Rectal smooth muscle tissue (tissue), 1 donor: Measurements from ENCODE around the gene HSD3B7.

ENCODE experiments used
- H3K27ac ChIP-seq: one replicate; pipeline ENCODE4 v1.7.0; 2013; ENCODE audit warnings: low read depth, low read length, inconsistent platforms
- H3K27me3 ChIP-seq: one replicate; pipeline ENCODE4 v1.7.0; 2013; ENCODE audit warnings: low read length; ENCODE audit not compliant: control insufficient read depth, insufficient read depth
- H3K36me3 ChIP-seq: one replicate; pipeline ENCODE4 v1.7.0; 2013; ENCODE audit warnings: low read length; ENCODE audit not compliant: control insufficient read depth, insufficient read depth
- H3K4me1 ChIP-seq: one replicate; pipeline ENCODE4 v1.7.0; 2013; ENCODE audit warnings: low read length; ENCODE audit not compliant: control insufficient read depth, insufficient read depth
- H3K4me3 ChIP-seq: one replicate; pipeline ENCODE4 v1.7.0; 2013; ENCODE audit warnings: low read length
- H3K9ac ChIP-seq: one replicate; pipeline ENCODE4 v1.7.0; 2013; ENCODE audit warnings: low read length

The HSD3B7 gene

GRCh38 chr16:30949650-30950515 is 35.1 kb upstream of the HSD3B7 start:
- Histone ChIP-seq H3K27ac (peak overlapping the region; percentile 84), H3K27me3 (no peaks in the 10 kb centered on the region), H3K4me3 (peak overlapping the region; percentile 84), H3K36me3 (peaks cover 2% of the 10 kb centered on the region), H3K9ac (peak overlapping the region; percentile 41), H3K4me1 (peaks cover 15% of the 10 kb centered on the region)

- Histone ChIP-seq H3K4me1 (peaks cover 15% of the 10 kb centered on the region), H3K9ac (no peak overlapping the region)
Measured at GRCh38 chr16:30950516-30951065, 34.4 kb upstream of the HSD3B7 start.

GRCh38 chr16:30951193-30951592 is 33.8 kb upstream of the HSD3B7 start:
- Histone ChIP-seq H3K27ac (peak overlapping the region; percentile 16), H3K27me3 (no peaks in the 10 kb centered on the region), H3K4me3 (no peak overlapping the region), H3K4me1 (peaks cover 15% of the 10 kb centered on the region), H3K9ac (no peak overlapping the region), H3K36me3 (peaks cover 2% of the 10 kb centered on the region)

More at GRCh38 chr16:30950516-30951065, 34.4 kb upstream of the HSD3B7 start:
- Histone ChIP-seq H3K4me3 (peak overlapping the region; percentile 84), H3K27me3 (no peaks in the 10 kb centered on the region), H3K36me3 (peaks cover 2% of the 10 kb centered on the region), H3K27ac (peak overlapping the region; percentile 84)

- no peaks in the 10 kb centered on the region for H3K27me3 ChIP-seq
- peaks cover 15% of the 10 kb centered on the region for H3K4me1 ChIP-seq
- H3K27ac ChIP-seq: no peak overlapping the region
- H3K4me3 ChIP-seq: no peak overlapping the region
- H3K36me3 ChIP-seq: peaks cover 2% of the 10 kb centered on the region
- H3K9ac ChIP-seq: no peak overlapping the region
Measured at GRCh38 chr16:30951750-30952149, 33.3 kb upstream of the HSD3B7 start.

- Histone ChIP-seq H3K27me3 (no peaks in the 10 kb centered on the region), H3K4me1 (peaks cover 15% of the 10 kb centered on the region), H3K9ac (no peak overlapping the region), H3K4me3 (no peak overlapping the region), H3K27ac (no peak overlapping the region), H3K36me3 (no peaks in the 10 kb centered on the region)
Measured at GRCh38 chr16:30953111-30953510, 31.9 kb upstream of the HSD3B7 start.

GRCh38 chr16:30953511-30954124 is 31.4 kb upstream of the HSD3B7 start:
- H3K36me3 ChIP-seq: no peaks in the 10 kb centered on the region
- H3K4me1 ChIP-seq: peaks cover 18% of the 10 kb centered on the region
- no peaks in the 10 kb centered on the region for H3K27me3 ChIP-seq
- no peak overlapping the region for H3K27ac ChIP-seq
- no peak overlapping the region for H3K4me3 ChIP-seq
- H3K9ac ChIP-seq: no peak overlapping the region

- Histone ChIP-seq H3K4me3 (no peak overlapping the region), H3K27me3 (no peaks in the 10 kb centered on the region), H3K27ac (no peak overlapping the region), H3K9ac (no peak overlapping the region), H3K4me1 (peaks cover 15% of the 10 kb centered on the region), H3K36me3 (peaks cover 3% of the 10 kb centered on the region)
Measured at GRCh38 chr16:30954993-30955392, 30.0 kb upstream of the HSD3B7 start.

- Histone ChIP-seq H3K27me3 (no peaks in the 10 kb centered on the region), H3K4me1 (peaks cover 5% of the 10 kb centered on the region), H3K36me3 (peaks cover 20% of the 10 kb centered on the region), H3K27ac (peak overlapping the region; percentile 99), H3K9ac (peak overlapping the region; percentile 84), H3K4me3 (peak overlapping the region; percentile 90)
Measured at GRCh38 chr16:30956601-30957455, 28.2 kb upstream of the HSD3B7 start.

GRCh38 chr16:30957456-30958174 is 27.4 kb upstream of the HSD3B7 start, which contains the start of gene SETD1A:
TSS of gene SETD1A (plus strand) at chr16:30957754. CDS start at chr16:30958732, 978 bp downstream.
- Histone ChIP-seq H3K27me3 (no peaks in the 10 kb centered on the region), H3K27ac (peak within 1 kb of the TSS; percentile 99), H3K36me3 (peaks cover 20% of the 10 kb centered on the region), H3K4me1 (peaks cover 5% of the 10 kb centered on the region), H3K4me3 (peak within 1 kb of the TSS; percentile 90), H3K9ac (peak within 1 kb of the TSS; percentile 84)

GRCh38 chr16:30958175-30959079 is 26.6 kb upstream of the HSD3B7 start:
- peak overlapping the region; percentile 99 for H3K27ac ChIP-seq
- H3K4me1 ChIP-seq: peaks cover 5% of the 10 kb centered on the region
- peak overlapping the region; percentile 13 for H3K9ac ChIP-seq
- peak overlapping the region; percentile 90 for H3K4me3 ChIP-seq
- H3K36me3 ChIP-seq: peaks cover 27% of the 10 kb centered on the region
- H3K27me3 ChIP-seq: no peaks in the 10 kb centered on the region

GRCh38 chr16:30961384-30961783 is 23.6 kb upstream of the HSD3B7 start:
- Histone ChIP-seq H3K4me1 (peaks cover 5% of the 10 kb centered on the region), H3K36me3 (peaks cover 50% of the 10 kb centered on the region), H3K9ac (no peak overlapping the region)

More at GRCh38 chr16:30961384-30961783, 23.6 kb upstream of the HSD3B7 start:
- H3K27me3 ChIP-seq: no peaks in the 10 kb centered on the region
- no peak overlapping the region for H3K4me3 ChIP-seq
- no peak overlapping the region for H3K27ac ChIP-seq
